GM21390 (cell line): ENCODE results near the gene MROH2A.

Experiments used
- ATAC-seq: cut with Tn5 transposase; IDR thresholded peaks from one replicate; pipeline ENCODE4 v1.9.1; 2021; ENCODE audit not compliant: unreplicated experiment

MROH2A gene

GRCh38 chr2:233799087-233799665 lies 21.0 kb downstream of the MROH2A start:
- no peak for ATAC-seq

GRCh38 chr2:233799716-233800115 lies 21.6 kb downstream of the MROH2A start:
- no peak for ATAC-seq

DNA sequence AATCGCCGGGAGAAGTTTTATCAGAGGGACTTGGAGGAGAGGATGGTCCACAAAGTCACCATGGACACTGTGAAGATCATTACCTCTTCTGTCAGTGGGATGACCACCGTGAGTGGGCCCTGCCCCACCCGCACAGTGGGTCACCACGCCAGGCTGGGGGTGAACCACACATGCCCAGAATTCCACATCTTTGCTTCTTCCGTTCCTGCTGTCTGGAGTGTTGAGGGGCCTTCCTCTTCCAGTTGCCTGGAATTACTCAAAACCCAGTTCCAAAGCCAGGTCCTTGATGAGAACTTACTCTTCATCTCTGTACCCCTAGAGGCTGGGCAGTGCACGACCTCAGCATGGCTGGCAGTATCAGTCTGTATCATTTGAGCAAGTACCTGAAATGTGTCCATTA lies 22.1 kb downstream of the MROH2A start:
- no peak for ATAC-seq

DNA sequence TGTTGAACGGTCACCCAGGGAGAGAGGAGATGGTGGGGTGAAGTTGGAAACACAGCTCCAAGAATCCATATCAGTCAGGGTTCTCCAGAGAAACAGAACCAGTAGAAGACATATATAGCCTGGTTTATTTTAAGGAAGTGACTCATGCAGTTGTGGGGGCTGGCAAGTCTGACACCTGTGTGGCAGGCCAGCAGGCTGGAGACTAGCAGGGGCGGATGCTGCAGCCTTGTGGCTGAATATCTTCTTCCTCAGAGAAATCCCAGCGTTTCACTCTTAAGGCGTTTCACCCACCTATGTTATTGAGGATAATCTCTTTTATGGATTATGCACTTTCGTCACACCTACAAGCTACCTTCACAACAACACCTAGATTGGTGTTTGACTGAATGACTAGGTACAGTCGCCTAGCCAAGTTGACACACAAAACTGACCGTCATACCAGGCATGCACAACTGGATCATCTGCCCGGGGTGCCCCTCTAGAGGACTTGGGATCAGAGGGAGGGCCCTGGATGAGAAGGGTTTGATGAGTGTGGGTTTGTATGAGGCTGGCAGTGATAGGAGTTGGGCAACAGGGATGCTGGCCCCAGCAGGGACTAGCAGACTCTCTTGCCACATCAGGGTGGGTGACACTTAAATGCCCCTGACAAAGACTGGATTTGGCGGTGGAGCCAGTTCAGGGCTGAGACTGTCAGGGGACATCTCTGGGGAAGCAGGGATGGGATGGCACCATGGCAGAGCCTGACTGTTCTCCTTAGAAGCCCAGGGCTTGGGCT lies 23.4 kb downstream of the MROH2A start:
- ATAC-seq = no peak

GRCh38 chr2:233802132-233802815 lies 24.1 kb downstream of the MROH2A start:
- no peak for ATAC-seq

- no peak for ATAC-seq
These were observed 25.3 kb downstream of the MROH2A start for GRCh38 chr2:233803292-233803911.

DNA sequence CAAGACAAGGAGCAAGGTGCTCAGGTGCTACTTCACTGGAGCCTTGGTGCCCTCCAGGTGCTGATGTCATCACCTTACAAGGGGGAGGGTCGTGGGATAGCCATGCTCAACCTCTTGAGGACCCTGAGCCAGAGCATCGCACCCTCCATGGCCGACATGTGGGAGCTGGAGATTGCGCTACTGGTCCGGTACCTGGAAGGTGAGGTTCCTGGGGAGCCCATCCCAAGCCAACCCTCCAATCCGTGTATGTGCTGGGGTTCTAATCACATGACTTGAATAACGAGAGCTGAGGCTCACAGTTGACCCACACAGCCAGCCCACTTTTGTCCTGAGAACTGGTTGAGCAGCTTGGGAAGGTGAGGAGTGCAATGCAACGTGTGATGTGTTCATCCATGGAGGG lies 25.9 kb downstream of the MROH2A start:
- ATAC-seq = no peak

DNA sequence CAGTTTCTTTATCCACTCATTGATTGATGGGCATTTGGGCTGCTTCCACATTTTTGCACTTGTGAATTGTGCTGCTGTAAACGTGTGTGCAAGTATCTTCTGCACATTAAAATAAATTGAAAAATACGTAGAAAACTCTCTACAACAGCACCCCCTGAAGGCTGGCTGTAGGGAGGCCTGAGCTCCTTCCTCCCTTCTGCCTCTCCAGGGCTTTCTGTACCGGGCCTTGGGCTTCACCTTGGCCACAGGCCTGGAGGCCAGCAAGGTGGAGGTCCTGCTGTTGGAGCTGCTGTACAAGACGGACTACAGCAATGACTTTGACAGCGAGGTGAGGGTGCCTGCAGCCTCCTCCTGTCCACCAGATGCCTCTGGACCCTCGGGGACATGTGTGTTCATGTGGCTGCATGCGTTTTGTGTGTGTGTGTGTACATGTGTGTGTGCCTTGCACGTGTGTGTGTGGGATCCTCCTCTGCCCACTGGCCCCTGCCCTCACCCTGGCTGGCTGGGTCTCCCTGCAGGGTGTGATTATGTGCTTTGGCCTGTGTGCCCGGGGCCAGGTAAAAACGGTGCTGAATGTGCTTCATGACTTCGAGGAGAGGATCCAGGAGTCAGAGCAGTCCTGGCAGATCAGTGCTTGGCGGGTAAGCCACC lies 29.2 kb downstream of the MROH2A start:
- no peak for ATAC-seq

DNA sequence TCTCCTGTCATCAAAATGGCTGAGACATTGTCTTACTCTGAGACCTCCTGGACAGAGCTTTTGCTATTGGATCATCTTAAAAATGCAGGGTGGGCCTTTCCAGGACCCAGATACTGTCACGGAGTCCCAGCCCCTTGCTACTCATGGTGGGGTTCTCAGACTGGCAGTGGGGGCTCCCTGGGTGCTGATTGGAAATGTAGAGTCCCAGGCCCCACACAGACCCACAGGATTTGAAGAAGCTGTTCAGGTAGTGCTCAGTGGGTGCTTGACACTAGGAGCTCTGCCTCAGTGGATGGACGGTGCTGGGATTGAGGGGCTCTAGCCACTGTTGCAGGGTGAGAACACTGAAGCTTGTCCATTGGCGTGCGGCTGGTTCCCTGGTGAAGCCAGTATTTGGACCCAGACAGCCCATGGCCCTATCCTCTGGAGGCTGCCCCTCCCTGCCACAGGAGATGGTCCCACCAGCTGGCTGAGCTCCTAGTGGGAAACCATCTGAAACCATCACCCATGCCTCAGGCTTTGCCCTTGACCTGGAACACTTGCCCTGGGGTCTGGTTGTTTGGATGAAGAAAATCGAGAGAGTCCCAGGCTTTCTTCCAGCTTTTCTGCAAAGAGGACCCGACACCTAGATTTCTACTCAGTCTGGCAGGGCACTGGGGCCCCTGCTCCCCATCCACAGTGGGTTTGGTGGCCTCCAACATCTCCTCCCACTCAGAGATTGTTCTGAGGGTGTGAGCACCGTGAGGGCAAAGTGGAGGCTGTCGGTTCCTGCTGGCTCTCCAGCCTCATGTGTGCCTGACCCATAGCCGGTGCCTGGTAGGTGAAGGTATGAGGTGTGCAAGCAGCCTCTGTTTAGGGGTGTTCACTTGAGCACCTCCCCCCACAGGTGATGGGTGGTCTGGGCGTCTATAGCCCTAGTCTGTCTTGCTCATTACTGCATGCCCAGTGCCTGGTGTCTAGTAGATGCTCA lies 30.1 kb downstream of the MROH2A start:
- no peak for ATAC-seq

DNA sequence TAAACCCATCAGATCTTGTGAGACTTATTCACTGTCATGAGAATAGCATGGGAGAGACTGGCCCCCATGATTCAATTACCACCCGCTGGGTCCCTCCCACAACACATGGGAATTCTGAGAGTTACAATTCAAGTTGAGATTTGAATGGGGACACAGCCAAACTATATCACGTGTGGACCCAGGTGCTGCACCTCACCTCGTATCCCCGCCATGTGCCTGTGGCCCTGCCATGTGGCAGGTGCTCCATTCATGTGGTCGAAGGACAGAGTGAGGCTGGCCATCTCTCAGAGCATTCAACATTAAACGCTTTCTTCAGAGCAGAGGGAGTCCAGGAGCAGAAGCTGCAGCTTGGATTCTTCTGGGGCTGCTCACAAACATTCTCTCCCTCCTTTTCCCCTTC lies 32.3 kb downstream of the MROH2A start:
- ATAC-seq = no peak

DNA sequence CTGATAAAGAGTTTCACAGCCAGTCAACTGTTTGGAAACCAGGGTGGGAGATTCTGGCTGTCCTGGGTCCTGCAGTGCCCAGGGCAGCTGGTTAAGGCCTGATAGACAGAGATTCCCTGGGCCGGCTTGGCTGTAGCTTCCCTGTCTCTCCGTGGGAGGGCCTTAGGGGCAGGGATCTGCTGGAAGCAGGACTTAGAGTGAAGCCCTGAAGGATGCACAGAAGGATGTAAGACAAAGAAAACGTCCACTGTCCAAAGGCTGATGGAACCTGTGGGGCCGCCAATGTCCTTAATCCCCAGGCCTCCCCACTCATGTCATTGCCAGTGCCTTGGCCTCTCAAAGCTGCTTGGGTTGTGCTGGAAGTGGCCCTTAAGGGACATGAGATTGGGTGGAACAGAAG lies 33.0 kb downstream of the MROH2A start:
- no peak for ATAC-seq

DNA sequence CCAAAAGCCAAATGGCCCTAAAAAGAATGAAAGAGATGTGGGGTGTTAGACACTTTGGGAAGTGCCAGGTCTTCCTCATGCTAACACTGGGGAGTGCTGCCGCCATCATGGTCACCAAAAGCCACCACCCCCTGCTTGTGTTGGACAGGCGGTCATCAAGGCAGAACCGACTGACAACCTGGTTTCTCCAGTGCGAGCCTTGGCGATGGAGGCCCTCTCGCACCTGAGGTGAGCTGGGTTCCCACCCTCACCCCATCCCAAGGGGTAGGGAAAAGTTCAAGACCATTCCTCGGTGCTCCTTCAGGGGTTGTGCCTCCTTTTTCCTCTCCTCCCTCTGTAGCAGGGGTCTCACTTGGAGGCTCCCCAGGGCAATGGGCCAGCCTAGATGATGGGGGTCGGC lies 33.6 kb downstream of the MROH2A start:
- no peak for ATAC-seq

DNA sequence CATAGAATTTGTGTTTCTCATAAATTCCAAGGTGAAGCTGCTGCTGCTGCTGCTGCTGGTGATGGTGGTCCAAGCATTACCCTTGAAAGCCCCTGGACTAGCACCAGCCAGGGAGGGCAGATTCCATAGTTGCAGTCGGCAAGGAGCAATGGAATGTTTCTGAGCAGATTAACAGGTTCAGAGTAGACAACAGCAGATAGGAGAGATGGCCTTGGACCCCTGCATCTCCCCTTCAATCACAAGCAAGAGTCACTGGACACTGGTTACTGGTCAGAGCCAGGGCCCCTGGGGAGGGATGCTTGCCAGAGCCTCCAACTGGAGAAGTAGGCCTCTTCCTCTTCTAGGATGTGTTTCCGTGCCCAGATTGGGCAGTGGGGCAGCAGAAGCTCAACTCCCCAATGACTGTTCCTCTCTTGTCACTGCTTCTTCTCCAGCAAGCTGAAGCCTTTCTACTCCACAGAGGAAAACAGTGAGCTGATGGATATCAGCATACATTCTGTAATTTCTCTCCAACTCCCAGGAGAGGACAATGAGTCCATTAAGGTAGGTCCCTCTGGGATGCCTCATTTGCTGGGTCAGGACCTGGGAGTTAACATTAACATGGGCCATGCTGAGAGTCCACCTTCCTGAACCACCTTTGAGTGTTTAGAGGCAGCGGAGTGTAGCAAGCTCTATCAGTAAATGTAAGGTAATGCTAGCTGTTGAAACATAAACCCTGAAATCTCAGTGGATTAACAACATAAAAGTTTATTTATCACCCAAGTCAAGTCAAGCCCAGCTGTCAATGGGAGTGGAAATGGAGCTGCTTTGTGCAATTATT lies 35.3 kb downstream of the MROH2A start:
- ATAC-seq = no peak

DNA sequence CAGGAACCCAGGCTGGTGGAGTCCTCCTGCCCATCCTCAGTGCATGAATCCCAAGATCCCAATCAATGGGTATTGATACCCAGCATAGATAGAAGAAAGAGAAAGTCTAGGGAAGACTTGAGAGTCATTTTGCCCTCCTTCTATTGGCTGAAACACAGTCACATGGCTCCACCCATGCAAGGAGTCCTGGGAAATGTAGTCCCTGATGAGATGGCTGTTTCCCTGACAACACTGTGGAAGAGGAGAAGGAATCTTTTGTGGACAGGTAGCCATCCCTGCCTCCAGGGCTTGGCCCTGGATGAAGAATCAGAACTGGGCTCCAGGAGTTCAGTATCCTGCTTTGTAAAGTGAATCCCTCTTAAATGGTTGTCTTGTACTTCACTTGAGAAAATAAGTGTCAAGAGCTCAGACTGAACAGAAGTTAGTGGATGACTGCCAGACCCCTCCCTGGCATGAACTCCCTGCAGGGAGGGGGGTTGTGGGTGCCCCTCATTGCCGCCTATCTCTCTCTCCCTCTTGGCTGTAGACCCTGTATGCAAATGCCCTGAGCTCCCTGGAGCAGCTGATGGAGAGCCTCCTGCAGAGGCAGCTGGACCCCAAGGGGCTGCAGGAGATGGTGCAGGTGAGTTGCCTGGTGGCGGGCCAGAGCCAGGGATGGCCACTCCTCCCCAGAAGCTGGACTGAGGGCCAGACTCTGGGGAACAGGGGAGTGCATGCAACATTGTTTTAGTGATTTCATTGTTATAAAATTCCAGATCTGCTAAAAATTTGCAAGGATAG lies 36.1 kb downstream of the MROH2A start:
- ATAC-seq = no peak

GRCh38 chr2:233815861-233816260 lies 37.7 kb downstream of the MROH2A start:
- no peak for ATAC-seq

DNA sequence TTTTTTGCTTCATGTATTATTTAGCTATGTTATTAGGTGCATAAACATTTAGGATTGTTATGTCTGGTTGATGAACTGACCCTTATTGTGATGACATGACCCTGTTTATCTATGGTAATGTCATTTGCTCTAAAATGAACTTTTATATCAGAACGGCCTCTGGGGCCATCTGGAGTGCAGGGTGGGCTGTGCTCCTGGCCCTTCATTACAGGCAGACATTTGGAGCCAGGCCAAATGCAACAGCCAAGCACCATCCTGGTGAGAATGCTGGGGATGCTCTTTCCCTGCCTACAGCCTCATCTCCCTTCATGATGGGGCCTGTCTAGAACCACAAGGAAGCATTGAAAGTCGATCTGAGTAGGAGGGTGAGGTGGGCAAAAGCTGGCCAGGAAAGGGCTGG lies 38.2 kb downstream of the MROH2A start:
- no peak for ATAC-seq

- ATAC-seq = no peak
These were observed 38.6 kb downstream of the MROH2A start for GRCh38 chr2:233816771-233817170.

- no peak for ATAC-seq
These were observed 39.3 kb downstream of the MROH2A start for GRCh38 chr2:233817361-233817911.
